Right forelimb (tissue), 1 donor: Measurements from ENCODE around the gene DCAF4.
"Not testable (repeated sequence)": the region's sequence is repeated elsewhere in the genome, so short reads cannot be mapped to it uniquely, and the experiment has no call there.

Experiments used
- DNase-seq: peaks from one replicate; pipeline ENCODE4 v3.0.0-alpha.2; 2018

Gene DCAF4

GRCh38 chr14:72939630-72940029, 13.4 kb downstream of the DCAF4 start:
- DNase-seq, result no peak

- no peak for DNase-seq
Measured at GRCh38 chr14:72941286-72941985, 15.2 kb downstream of the DCAF4 start.

- no peak for DNase-seq
Measured at GRCh38 chr14:72942934-72943333, 16.7 kb downstream of the DCAF4 start.

- no peak for DNase-seq
Measured at GRCh38 chr14:72943876-72944430, 17.7 kb downstream of the DCAF4 start.

- DNase-seq, result no peak
Measured at GRCh38 chr14:72945356-72946027, 19.2 kb downstream of the DCAF4 start.

GRCh38 chr14:72946491-72946890, 20.2 kb downstream of the DCAF4 start:
- DNase-seq, result no peak

GRCh38 chr14:72947366-72948160, 21.3 kb downstream of the DCAF4 start:
- DNase-seq, result no peak

GRCh38 chr14:72948481-72949138, 22.3 kb downstream of the DCAF4 start:
- DNase-seq, result peak; percentile 62

GRCh38 chr14:72952171-72952570, 25.9 kb downstream of the DCAF4 start:
- DNase-seq, result no peak

GRCh38 chr14:72956741-72957140, 30.5 kb downstream of the DCAF4 start:
- not testable (repeated sequence) for DNase-seq

- DNase-seq, result no peak
Measured at GRCh38 chr14:72957213-72957612, 30.9 kb downstream of the DCAF4 start.

GRCh38 chr14:72958548-72958947, 32.3 kb downstream of the DCAF4 start:
- no peak for DNase-seq

GRCh38 chr14:72961016-72961415, 34.8 kb downstream of the DCAF4 start:
- DNase-seq, result not testable (repeated sequence)

GRCh38 chr14:72961579-72962335, 35.5 kb downstream of the DCAF4 start:
- DNase-seq, result no peak

GRCh38 chr14:72962336-72962754, 36.1 kb downstream of the DCAF4 start:
- DNase-seq, result not testable (repeated sequence)

- no peak for DNase-seq
Measured at GRCh38 chr14:72962829-72963312, 36.6 kb downstream of the DCAF4 start.

- DNase-seq, result no peak
Measured at GRCh38 chr14:72965249-72965648, 39.0 kb downstream of the DCAF4 start.

- DNase-seq, result no peak
Measured at GRCh38 chr14:72966038-72966437, 39.8 kb downstream of the DCAF4 start.

- DNase-seq, result no peak
Measured at GRCh38 chr14:72968316-72968715, 42.1 kb downstream of the DCAF4 start.

GRCh38 chr14:72970058-72970630, 43.9 kb downstream of the DCAF4 start:
- no peak for DNase-seq

- DNase-seq, result no peak
Measured at GRCh38 chr14:72970824-72971434, 44.7 kb downstream of the DCAF4 start.
